GM12891 (cell line): ENCODE results near the gene PKP2.

ENCODE experiments used
- PAX5 ChIP-seq: IDR thresholded peaks from 2 replicates; pipeline ENCODE4 v1.6.1; 2011; ENCODE audit warnings: low read length, moderate library complexity, mild to moderate bottlenecking; ENCODE audit not compliant: insufficient read depth, severe bottlenecking
- POLR2A ChIP-seq: IDR thresholded peaks from 2 replicates; pipeline ENCODE4 v1.6.1; 2011; ENCODE audit warnings: low read depth, low read length, control low read depth
- POLR2AphosphoS5 ChIP-seq: IDR thresholded peaks from 2 replicates; pipeline ENCODE4 v1.6.1; 2011; ENCODE audit warnings: low read depth, low read length, control low read depth
- SPI1 ChIP-seq: IDR thresholded peaks from 2 replicates; pipeline ENCODE4 v1.6.1; 2011; ENCODE audit warnings: low read depth, low read length, control low read depth
- TAF1 ChIP-seq: IDR thresholded peaks from 2 replicates; pipeline ENCODE4 v1.6.1; 2011; ENCODE audit warnings: low read depth, low read length, control low read depth

GRCh38 chr12:32826807-32827412 is 69.7 kb downstream of the PKP2 start:
- no peak for TF ChIP-seq POLR2A
- TF ChIP-seq SPI1, result no peak
- no peak for TF ChIP-seq POLR2AphosphoS5
- TF ChIP-seq TAF1, result no peak
- no peak for TF ChIP-seq PAX5
